H1 (cell line): ENCODE data around the gene GALNT2. TPM values are rescaled to one million over a fixed set of nuclear protein-coding genes. Genes with fewer than 3 reads are reported as not detected.

Experiments
- CTCF ChIA-PET: fragments of 300-600 bp; sonication (Branson Sonifier 250); formaldehyde crosslinking; loops from one replicate; lab custom pipeline; 2021; ENCODE audit not compliant: partially characterized antibody; lab: Charles Lee
- POLR2A ChIA-PET: fragments of 300-600 bp; sonication (Branson Sonifier 250); formaldehyde crosslinking; loops from one replicate; lab custom pipeline; 2021; ENCODE audit warnings: inconsistent platforms; ENCODE audit not compliant: partially characterized antibody; lab: Charles Lee
- DNase-seq, 2 experiments: peaks; one replicate each; pipeline versions ENCODE4 v3.0.0 to v3.0.0-alpha.2; 2010 to 2022; ENCODE audit warnings: low spot score in 2 of 2, low read depth in 1 of 2, mixed read lengths in 1 of 2
- FAIRE-seq: peaks from 2 replicates; lab custom pipeline; 2011; peaks lifted over from hg19 to GRCh38; lab: Jason Lieb, UNC
- H2AFZ ChIP-seq: 2 replicates; pipeline ENCODE4 v1.8.1; 2012; ENCODE audit warnings: low read length, inconsistent platforms
- H2AK5ac ChIP-seq: 2 replicates; pipeline ENCODE4 v1.6.1; 2013; ENCODE audit warnings: low read depth, low read length
- H2BK120ac ChIP-seq: replicated peaks from 2 replicates; pipeline ENCODE3; 2013; ENCODE audit warnings: low read depth, low read length, inconsistent platforms
- H2BK12ac ChIP-seq: 2 replicates; pipeline ENCODE4 v1.6.1; 2013; ENCODE audit warnings: low read depth, low read length
- H2BK15ac ChIP-seq: 2 replicates; pipeline ENCODE4 v1.6.1; 2013; ENCODE audit warnings: low read length
- H2BK20ac ChIP-seq: 2 replicates; pipeline ENCODE4 v1.6.1; 2013; ENCODE audit warnings: low read length
- H2BK5ac ChIP-seq: 2 replicates; pipeline ENCODE4 v1.6.1; 2013; ENCODE audit warnings: low read depth, low read length
- H3K14ac ChIP-seq: 2 replicates; pipeline ENCODE4 v1.6.1; 2013; ENCODE audit warnings: inconsistent platforms; ENCODE audit not compliant: insufficient read length
- H3K18ac ChIP-seq: 2 replicates; pipeline ENCODE4 v1.6.1; 2013; ENCODE audit warnings: low read length; ENCODE audit errors: extremely low read depth
- H3K23ac ChIP-seq: 2 replicates; pipeline ENCODE4 v1.6.1; 2013; ENCODE audit warnings: inconsistent platforms; ENCODE audit not compliant: insufficient read length
- H3K23me2 ChIP-seq: 2 replicates; pipeline ENCODE4 v1.6.1; 2013; ENCODE audit warnings: low read depth, low read length
- H3K27ac ChIP-seq: 2 replicates; pipeline ENCODE4 v1.6.1; 2011; ENCODE audit warnings: low read depth, low read length, inconsistent platforms
- H3K27me3 ChIP-seq, 4 experiments: replicated peaks in 1 of 4; 1 replicate in 1 of 4; 2 replicates in 3 of 4; pipeline versions ENCODE4 v1.6.1 to v1.8.1; 2011 to 2013; ENCODE audit warnings: low read length in 3 of 4, mild to moderate bottlenecking in 3 of 4, inconsistent platforms in 2 of 4, mixed read lengths in 2 of 4, moderate library complexity in 1 of 4; ENCODE audit not compliant: control insufficient read depth in 3 of 4, insufficient read depth in 3 of 4; ENCODE audit errors: extremely low read depth in 1 of 4
- H3K36me3 ChIP-seq, 4 experiments: 2 replicates each; pipeline versions ENCODE4 v1.6.1 to v1.8.1; 2011 to 2013; ENCODE audit warnings: mild to moderate bottlenecking in 4 of 4, low read length in 3 of 4, moderate library complexity in 2 of 4, control low read depth in 1 of 4, inconsistent platforms in 1 of 4; ENCODE audit not compliant: insufficient read depth in 4 of 4, control insufficient read depth in 2 of 4
- H3K4ac ChIP-seq: replicated peaks from 2 replicates; pipeline ENCODE3; 2013; ENCODE audit warnings: low read length, low read depth, mixed read lengths, inconsistent platforms; ENCODE audit not compliant: insufficient read length
- H3K4me1 ChIP-seq, 4 experiments: replicated peaks in 1 of 4; 1 replicate in 1 of 4; 2 replicates in 3 of 4; pipeline versions ENCODE4 v1.6.1 to v1.8.1; 2011 to 2013; ENCODE audit warnings: low read length in 3 of 4, inconsistent platforms in 2 of 4, mixed read lengths in 1 of 4; ENCODE audit not compliant: insufficient read depth in 4 of 4, control insufficient read depth in 3 of 4
- H3K4me2 ChIP-seq, 2 experiments: 2 replicates each; pipeline versions ENCODE4 v1.6.1 to v1.8.1; 2011 to 2013; ENCODE audit warnings: low read depth in 2 of 2, low read length in 2 of 2, control low read depth in 1 of 2, inconsistent platforms in 1 of 2, mild to moderate bottlenecking in 1 of 2; ENCODE audit not compliant: insufficient read depth in 1 of 2
- H3K4me3 ChIP-seq, 4 experiments: fragments of 200-600, 300-600 bp in 1 of 4; sonication (generic), shearing (Covaris generic), sonication (Bioruptor Twin) in 1 of 4; 2 replicates each; pipeline versions ENCODE4 v1.5.1 to v1.8.1; 2011 to 2016; ENCODE audit warnings: low read length in 4 of 4, low read depth in 3 of 4, control low read depth in 2 of 4, inconsistent platforms in 2 of 4, mild to moderate bottlenecking in 2 of 4, mixed read lengths in 1 of 4, moderate library complexity in 1 of 4; ENCODE audit not compliant: insufficient read depth in 2 of 4; ENCODE audit errors: extremely low read depth in 1 of 4
- H3K56ac ChIP-seq: replicated peaks from 2 replicates; pipeline ENCODE3; 2013; ENCODE audit warnings: low read depth, mild to moderate bottlenecking, mixed read lengths, low read length, inconsistent platforms; ENCODE audit not compliant: insufficient read length
- H3K79me1 ChIP-seq: 2 replicates; pipeline ENCODE4 v1.6.1; 2013; ENCODE audit warnings: low read depth, low read length, control low read depth
- H3K79me2 ChIP-seq, 2 experiments: 2 replicates each; pipeline versions ENCODE4 v1.6.1 to v1.8.1; 2012 to 2013; ENCODE audit warnings: low read length in 2 of 2, mild to moderate bottlenecking in 2 of 2, inconsistent platforms in 1 of 2; ENCODE audit not compliant: insufficient read depth in 2 of 2, control insufficient read depth in 1 of 2
- H3K9ac ChIP-seq, 4 experiments: replicated peaks in 1 of 4; 1 replicate in 1 of 4; 2 replicates in 3 of 4; pipeline versions ENCODE4 v1.6.1 to v1.8.1; 2011 to 2013; ENCODE audit warnings: low read depth in 3 of 4, low read length in 3 of 4, control low read depth in 2 of 4, mild to moderate bottlenecking in 2 of 4, moderate library complexity in 2 of 4, inconsistent platforms in 1 of 4; ENCODE audit errors: extremely low read depth in 1 of 4
- H3K9me3 ChIP-seq, 2 experiments: 2 replicates each; pipeline versions ENCODE4 v1.6.1 to v1.8.1; 2012 to 2013; ENCODE audit warnings: mild to moderate bottlenecking in 2 of 2, moderate library complexity in 2 of 2, control low read depth in 1 of 2, inconsistent platforms in 1 of 2, low read depth in 1 of 2, low read length in 1 of 2, mixed read lengths in 1 of 2; ENCODE audit not compliant: insufficient read depth in 2 of 2
- H4K20me1 ChIP-seq, 2 experiments: replicated peaks in 1 of 2; 2 replicates each; pipeline versions ENCODE3 to v1.8.1; 2011 to 2013; ENCODE audit warnings: inconsistent platforms in 2 of 2, low read length in 2 of 2, mild to moderate bottlenecking in 1 of 2; ENCODE audit not compliant: insufficient read depth in 2 of 2, control insufficient read depth in 1 of 2
- H4K5ac ChIP-seq: 2 replicates; pipeline ENCODE4 v1.6.1; 2013; ENCODE audit warnings: low read length, low read depth, mixed read lengths, inconsistent platforms; ENCODE audit not compliant: insufficient read length
- H4K8ac ChIP-seq: 2 replicates; pipeline ENCODE4 v1.8.0; 2013; ENCODE audit warnings: mild to moderate bottlenecking, moderate library complexity, low read length, inconsistent platforms; ENCODE audit not compliant: insufficient read depth; ENCODE audit errors: extremely low read depth
- H4K91ac ChIP-seq: replicated peaks from 2 replicates; pipeline ENCODE3; 2013; ENCODE audit warnings: low read length, mixed read lengths, inconsistent platforms; ENCODE audit not compliant: insufficient read length
- CREB1 ChIP-seq: IDR thresholded peaks from 2 replicates; pipeline ENCODE4 v1.6.1; 2012; ENCODE audit warnings: inconsistent platforms
- E2F6 ChIP-seq: IDR thresholded peaks from 2 replicates; pipeline ENCODE4 v1.6.1; 2012; ENCODE audit warnings: inconsistent platforms
- GABPA ChIP-seq: IDR thresholded peaks from 2 replicates; pipeline ENCODE4 v1.6.1; 2011; ENCODE audit warnings: mild to moderate bottlenecking, low read length, moderate library complexity, borderline replicate concordance; ENCODE audit not compliant: insufficient read depth
- RFX5 ChIP-seq: IDR thresholded peaks from 2 replicates; pipeline ENCODE4 v1.6.1; 2011; ENCODE audit warnings: low read depth, low read length, improper control_type of control experiment, borderline replicate concordance
- RXRA ChIP-seq: IDR thresholded peaks from 2 replicates; pipeline ENCODE4 v1.6.1; 2011; ENCODE audit warnings: low read depth, mild to moderate bottlenecking, low read length, moderate library complexity; ENCODE audit not compliant: insufficient read depth
- SAP30 ChIP-seq: fragments of 300-600 bp; sonication (generic); IDR thresholded peaks from 2 replicates; pipeline ENCODE4 v1.7.1; 2012; ENCODE audit warnings: low read length, moderate library complexity, mild to moderate bottlenecking, inconsistent platforms; ENCODE audit not compliant: insufficient read depth, insufficient replicate concordance
- SIN3A ChIP-seq, 2 experiments: IDR thresholded peaks in 1 of 2; conservative IDR thresholded peaks in 1 of 2; 2 replicates each; pipeline ENCODE4 v1.6.1; 2011 to 2012; ENCODE audit warnings: low read length in 2 of 2, improper control_type of control experiment in 1 of 2, low read depth in 1 of 2, mild to moderate bottlenecking in 1 of 2
- SUZ12 ChIP-seq: fragments of 200-600 bp; sonication (generic); IDR thresholded peaks from 2 replicates; pipeline ENCODE4 v1.6.1; 2012; ENCODE audit warnings: mild to moderate bottlenecking, inconsistent platforms, low read length, moderate library complexity, mixed read lengths
- WGBS, 2 experiments: shearing (Covaris generic) in 1 of 2; methylation state at CpG; one replicate each; pipeline versions ENCODE4 v1.1.6 to v1.1.7; 2013 to 2015; ENCODE audit warnings: low lambda C conversion rate in 2 of 2, mixed read lengths in 2 of 2, inconsistent platforms in 1 of 2, low coverage in 1 of 2, missing lambda C conversion rate in 1 of 2; ENCODE audit not compliant: insufficient replicate concordance in 2 of 2, insufficient coverage in 1 of 2, insufficient read length in 1 of 2; ENCODE audit errors: extremely low coverage in 1 of 2, missing lambda C conversion rate in 1 of 2; 5-methylcytosine and 5-hydroxymethylcytosine counted together
- polyA plus RNA-seq, 7 experiments: library from polyadenylated mRNA; depleted of rRNA in 3 of 7; stranded (reverse) in 5 of 7; unstranded in 2 of 7; fragments of >200 nt in 5 of 7; fragments of 200-250 nt in 2 of 7; gene quantifications; 1 replicate in 5 of 7; 2 replicates in 1 of 7; 4 replicates in 1 of 7; pipeline versions ENCODE4 v1.2.1 to v1.2.3, GENCODE V29; 2011 to 2013; ENCODE audit warnings: missing spikeins in 2 of 7, mixed read lengths in 2 of 7
- total RNA-seq: library from RNA; stranded (reverse); fragmentation: NEBNext Ultra II Directional; extraction: Animal tissue kit (Norgen Biotek cat#: 25700); gene quantifications from 2 replicates; pipeline ENCODE4 v1.2.1, GENCODE V29; 2021

The GALNT2 gene
- total and polyA plus RNA-seq, 2 of the 8 experiments (the other 6 are each of a cell fraction or from before 2014, with no cell fraction given): 34.5 to 75.3 TPM

- Histone ChIP-seq H3K4me3 (no peak overlapping the region), H3K4me2 (no peak overlapping the region), H2BK12ac (no peak overlapping the region), H3K79me2 (no peaks in the 10 kb centered on the region), H3K27ac (no peak overlapping the region), H3K23me2 (no peaks in the 10 kb centered on the region), H3K14ac (no peak overlapping the region), H3K56ac (no peak overlapping the region), H3K18ac (no peak overlapping the region), H4K5ac (no peak overlapping the region), H3K27me3 (no peaks in the 10 kb centered on the region; a peak in 1 of 7 replicates), H3K79me1 (no peaks in the 10 kb centered on the region), H3K4me1 (peaks cover 0 to 9% (median 6%) of the 10 kb centered on the region in 4 experiments; a peak in 5 of 7 replicates), H2AK5ac (no peak overlapping the region), H3K9me3 (no peaks in the 10 kb centered on the region), H2BK120ac (no peak overlapping the region), H4K8ac (no peak overlapping the region), H2AFZ (no peak overlapping the region), H3K23ac (no peak overlapping the region), H2BK5ac (no peak overlapping the region), H3K4ac (no peak overlapping the region), H2BK20ac (no peak overlapping the region), H3K36me3 (no peaks in the 10 kb centered on the region), H3K9ac (no peak overlapping the region), H4K20me1 (no peaks in the 10 kb centered on the region), H4K91ac (no peak overlapping the region), H2BK15ac (no peak overlapping the region)
- ChIA-PET CTCF (interaction anchor here (1.0 to 2.0 kb wide), 2 partner anchors 10 to 13 kb away, joined by 3 to 4 read pairs; no protein-coding TSS in a partner anchor), POLR2A (no interaction called here)
- WGBS, 2 experiments: 100% methylated on average over 1 of the region's 1 CpG; no CpG with 5 or more reads in 1 of the 2 experiments
- TF ChIP-seq SIN3A (conservative IDR thresholded peaks at IDR 0.05 in 1 of 2, IDR thresholded peaks at IDR 0.05 in 1 of 2; ENCODE audit: low read depth in 1 of 2, low read length in 2 of 2) (no peak), E2F6 (no peak), CREB1 (no peak), RFX5 (no peak), SAP30 (no peak), SUZ12 (no peak), GABPA (no peak), RXRA (no peak)
- DNase-seq: no peak
- FAIRE-seq: no peak
Observed at GRCh38 chr1:230048922-230049321, 18.1 kb upstream of the GALNT2 start.
